ENCODE results near the gene ABCC1. TPM values are rescaled to one million over a fixed set of nuclear protein-coding genes. Genes with fewer than 3 reads are reported as not detected.

Gene ABCC1
- total RNA-seq, 1 donor from 2014 or later: 13.6 TPM

GRCh38 chr16:16021646-16021987, 72.2 kb downstream of the ABCC1 start:
- no peak for DNase-seq

- peak; percentile 91 for DNase-seq
These were observed 72.7 kb downstream of the ABCC1 start for GRCh38 chr16:16021988-16022682.

- DNase-seq: no peak
These were observed 73.3 kb downstream of the ABCC1 start for GRCh38 chr16:16022683-16023064.

- DNase-seq: peak; percentile 32
These were observed 76.0 kb downstream of the ABCC1 start for GRCh38 chr16:16025214-16025968.

- DNase-seq: no peak
These were observed 78.4 kb downstream of the ABCC1 start for GRCh38 chr16:16027728-16028310.

- no peak for DNase-seq
These were observed 79.0 kb downstream of the ABCC1 start for GRCh38 chr16:16028311-16028999.

DNA sequence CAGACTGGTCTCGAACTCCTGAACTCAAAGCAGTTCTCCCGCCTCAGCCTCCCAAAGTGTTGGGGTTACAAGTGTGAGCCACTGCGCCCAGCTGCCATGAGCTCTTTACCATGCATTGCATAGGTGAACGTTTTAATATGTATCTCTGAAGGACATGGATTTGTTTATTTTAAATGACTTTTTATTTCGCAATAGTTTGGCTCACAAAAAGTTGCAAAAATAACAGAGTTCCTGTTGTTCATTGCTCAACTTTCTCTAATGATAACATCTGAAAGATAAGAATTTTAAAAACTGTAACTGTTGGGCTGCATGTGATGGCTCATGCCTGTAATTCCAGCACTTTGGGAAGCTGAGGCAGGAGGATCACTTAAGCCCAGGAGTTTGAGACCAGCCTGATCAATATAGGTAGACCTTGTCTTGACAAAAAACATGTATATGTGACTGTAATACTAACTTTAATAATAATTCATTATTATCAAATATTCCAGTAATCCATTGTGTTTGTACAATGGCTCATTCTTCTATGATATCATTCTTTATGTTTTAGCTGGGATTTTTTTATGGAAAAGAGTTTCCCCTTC, 80.1 kb downstream of the ABCC1 start:
- DNase-seq: no peak

DNA sequence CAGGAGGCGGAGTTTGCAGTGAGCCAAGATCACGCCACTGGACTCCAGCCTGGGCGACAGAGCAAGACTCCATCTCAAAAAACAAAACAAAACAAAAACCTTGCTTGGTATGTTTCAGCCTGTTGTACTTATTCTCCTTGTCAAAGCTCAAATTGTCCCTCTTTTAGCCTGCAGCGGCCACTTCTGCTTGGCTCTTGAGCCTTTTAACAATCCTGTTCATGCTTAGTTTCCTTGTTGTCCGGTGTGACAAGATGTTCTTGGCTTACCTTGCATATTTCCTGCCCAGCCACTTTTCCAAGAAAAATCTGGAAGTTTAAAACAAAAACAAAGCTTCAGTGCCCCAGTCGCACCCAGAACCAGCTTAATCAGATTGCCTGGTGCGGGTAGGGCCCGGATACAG, 81.0 kb downstream of the ABCC1 start:
- no peak for DNase-seq

DNA sequence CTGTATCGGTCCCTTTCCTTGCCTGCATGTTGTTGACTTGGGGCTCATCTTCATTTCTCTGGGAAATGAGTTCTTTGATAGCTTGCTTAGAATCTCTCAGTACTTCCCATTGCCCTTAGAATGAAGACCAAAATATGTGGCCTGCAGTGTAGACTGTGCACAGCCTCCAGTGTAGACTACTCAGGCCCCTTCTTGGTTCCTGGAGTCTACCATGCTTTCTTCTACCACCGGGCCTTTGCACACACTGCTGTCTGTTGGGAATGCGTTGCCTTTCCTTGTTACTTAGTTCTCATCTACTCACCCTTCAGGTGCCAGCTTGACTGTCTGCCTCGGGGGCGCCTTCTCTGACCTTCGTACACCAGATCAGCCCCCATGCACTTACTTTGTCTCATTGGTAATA, 82.0 kb downstream of the ABCC1 start:
- DNase-seq: no peak

- no peak for DNase-seq
These were observed 83.0 kb downstream of the ABCC1 start for GRCh38 chr16:16032271-16032979.

DNA sequence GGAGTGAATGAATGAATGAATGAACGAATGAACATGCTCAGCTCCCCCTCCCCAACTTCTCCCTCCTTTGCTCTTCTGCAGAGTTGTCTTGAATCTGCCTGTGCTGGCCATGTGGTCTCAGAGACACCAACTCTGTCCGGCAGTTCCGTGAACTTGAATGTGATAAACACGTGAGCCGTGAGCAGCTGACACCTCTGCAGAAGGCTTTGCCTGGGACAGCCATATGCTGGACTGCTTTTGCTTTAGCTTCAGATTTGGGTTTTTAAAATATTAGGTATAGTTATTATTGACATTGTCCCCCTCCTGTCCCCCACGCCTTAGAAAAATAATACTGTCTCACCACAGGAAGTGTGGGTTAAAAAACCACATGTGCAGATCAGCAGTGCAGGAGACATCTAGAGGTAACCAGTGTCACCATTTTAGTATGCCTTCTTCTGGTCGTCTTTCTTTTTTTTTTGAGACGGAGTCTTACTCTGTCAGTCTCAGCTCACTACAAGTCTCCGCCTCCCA, 83.8 kb downstream of the ABCC1 start:
- no peak for DNase-seq

DNA sequence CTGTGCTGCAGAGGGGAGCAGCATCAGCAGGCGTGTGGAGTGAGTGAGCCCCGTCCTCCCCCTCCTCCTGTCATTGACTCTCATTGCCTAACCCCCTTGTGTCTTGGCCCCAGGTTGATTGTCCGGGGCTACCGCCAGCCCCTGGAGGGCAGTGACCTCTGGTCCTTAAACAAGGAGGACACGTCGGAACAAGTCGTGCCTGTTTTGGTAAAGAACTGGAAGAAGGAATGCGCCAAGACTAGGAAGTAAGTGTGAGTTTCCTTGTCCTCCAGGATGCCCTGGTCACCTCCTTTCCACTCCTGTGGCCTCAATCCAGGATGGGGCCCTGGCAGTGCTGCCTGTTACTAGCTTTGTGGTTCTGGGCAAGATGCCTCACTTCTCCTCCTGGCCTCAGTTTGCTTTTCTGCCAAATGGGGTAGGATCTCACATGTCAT, 87.0 kb downstream of the ABCC1 start:
- no peak for DNase-seq

DNA sequence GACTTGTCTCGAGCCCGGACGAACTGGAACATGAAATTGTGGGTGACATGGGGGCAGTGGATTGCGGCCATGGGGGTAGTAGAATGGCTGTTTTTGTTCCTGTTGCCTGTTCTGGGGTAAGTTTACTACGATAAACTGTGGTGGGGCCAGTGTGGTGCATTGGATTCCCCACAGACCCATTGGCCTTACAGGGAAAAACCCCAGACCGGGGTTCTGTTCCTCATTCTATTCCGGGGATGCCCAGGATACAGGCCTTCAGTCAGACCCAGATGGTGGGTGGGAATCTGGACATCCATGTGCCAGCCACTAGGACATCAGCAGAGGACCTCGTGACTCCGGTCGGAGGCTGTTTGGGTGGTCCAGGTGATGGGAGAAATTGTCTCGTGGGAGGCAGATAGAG, 88.1 kb downstream of the ABCC1 start:
- no peak for DNase-seq

DNA sequence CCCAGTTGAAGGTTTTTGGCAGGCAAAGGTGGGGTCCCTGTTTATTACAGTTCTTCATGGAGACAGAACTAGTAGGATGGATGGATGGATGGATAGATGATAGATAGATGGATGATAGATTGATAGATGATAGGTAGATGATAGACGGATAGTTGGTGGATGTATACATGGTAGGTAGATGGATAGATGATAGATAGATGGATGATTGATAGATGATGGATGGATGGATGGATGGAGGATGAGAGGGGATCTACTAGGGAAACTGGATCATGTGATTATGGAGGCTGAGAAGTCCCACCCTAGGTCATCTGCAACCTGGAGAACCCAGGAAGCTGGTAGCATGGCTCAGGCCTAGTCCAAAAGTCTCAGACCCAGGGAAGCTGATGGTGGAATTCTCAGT, 88.6 kb downstream of the ABCC1 start:
- no peak for DNase-seq

GRCh38 chr16:16038950-16039349, 89.5 kb downstream of the ABCC1 start:
- DNase-seq: no peak

GRCh38 chr16:16041196-16041892, 91.9 kb downstream of the ABCC1 start:
- DNase-seq: no peak

- DNase-seq: peak; percentile 91
These were observed 92.7 kb downstream of the ABCC1 start for GRCh38 chr16:16042076-16042475.

GRCh38 chr16:16045296-16045695, 95.9 kb downstream of the ABCC1 start:
- no peak for DNase-seq

DNA sequence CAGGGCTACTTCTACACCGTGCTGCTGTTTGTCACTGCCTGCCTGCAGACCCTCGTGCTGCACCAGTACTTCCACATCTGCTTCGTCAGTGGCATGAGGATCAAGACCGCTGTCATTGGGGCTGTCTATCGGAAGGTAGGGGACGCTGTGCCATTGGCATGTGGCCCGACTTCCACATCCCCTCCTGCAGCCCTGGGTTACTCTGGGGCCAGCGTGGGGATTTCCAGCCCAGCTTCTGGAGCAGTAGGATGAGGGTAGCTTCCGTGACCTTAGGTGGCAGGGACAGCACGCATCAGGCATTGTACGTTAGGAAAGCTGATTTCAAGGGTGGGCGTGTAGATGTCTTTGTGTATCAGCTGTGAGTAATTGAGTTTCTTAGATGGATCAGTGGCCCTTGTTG, 96.5 kb downstream of the ABCC1 start:
- no peak for DNase-seq

- DNase-seq: no peak
These were observed 98.3 kb downstream of the ABCC1 start for GRCh38 chr16:16047761-16048160.

DNA sequence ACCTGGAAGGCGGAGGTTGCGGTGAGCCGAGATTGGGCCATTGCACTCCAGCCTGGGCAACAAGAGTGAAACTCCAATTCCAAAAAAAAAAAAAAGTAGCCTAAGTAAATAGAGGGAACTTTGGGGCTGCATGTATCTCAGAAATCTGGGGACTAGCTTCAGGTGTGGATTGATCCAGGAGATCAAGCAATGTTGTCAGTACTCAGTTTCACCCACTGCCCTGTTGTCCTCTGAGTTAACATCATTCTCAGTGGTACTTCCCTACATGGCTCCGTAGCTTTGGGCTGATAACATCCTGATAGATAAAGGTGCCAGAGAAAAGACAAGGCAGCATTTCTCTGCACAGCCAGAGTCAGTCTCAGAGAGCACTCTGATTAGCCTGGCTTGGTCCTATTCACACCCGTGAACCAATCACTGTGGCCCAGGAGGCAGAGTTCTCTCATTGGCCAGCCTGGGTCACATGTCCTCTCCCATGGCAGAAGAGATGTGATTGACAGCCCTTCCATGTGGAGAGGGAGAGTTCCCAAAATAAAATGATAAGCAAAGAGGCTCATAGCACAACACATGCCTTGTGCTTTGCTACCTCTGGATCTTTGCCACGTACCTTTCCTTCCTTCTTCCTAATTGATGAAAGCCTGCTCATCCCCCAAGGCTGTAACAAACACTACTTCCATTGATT, 99.6 kb downstream of the ABCC1 start:
- no peak for DNase-seq
